GM18498 (cell line): Measurements from ENCODE around the gene PGBD5.

Experiments
- ATAC-seq: cut with Tn5 transposase; IDR thresholded peaks from one replicate; pipeline ENCODE4 v1.9.1; 2021; ENCODE audit warnings: mild to moderate bottlenecking, moderate library complexity; ENCODE audit not compliant: unreplicated experiment

PGBD5 gene

DNA sequence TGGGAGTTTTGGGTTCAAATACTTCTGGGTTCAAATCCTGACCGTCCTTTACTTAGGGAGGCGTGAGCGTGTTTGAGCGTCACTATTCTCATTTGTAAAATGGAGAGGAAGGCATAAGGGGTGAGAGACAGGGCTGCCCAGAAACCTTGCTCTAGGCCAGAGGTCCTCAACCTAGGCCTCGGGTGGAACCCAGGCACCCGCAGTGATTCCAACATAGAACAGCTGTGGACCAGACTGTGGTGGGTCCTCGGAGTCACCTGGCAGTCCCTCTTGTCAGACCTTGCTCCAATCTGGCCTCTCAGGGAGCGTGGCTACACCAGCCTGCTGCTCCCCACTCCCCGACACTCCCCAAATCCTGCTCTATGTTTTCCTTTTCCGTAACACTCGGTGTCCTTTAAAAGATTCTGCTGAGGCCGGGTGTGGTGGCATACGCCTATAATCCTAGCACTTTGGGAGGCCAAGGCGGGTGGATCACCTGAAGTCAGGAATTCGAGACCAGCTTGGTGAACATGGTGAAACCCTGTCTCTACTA, 116.4 kb downstream of the PGBD5 start:
- ATAC-seq, result no peak

DNA sequence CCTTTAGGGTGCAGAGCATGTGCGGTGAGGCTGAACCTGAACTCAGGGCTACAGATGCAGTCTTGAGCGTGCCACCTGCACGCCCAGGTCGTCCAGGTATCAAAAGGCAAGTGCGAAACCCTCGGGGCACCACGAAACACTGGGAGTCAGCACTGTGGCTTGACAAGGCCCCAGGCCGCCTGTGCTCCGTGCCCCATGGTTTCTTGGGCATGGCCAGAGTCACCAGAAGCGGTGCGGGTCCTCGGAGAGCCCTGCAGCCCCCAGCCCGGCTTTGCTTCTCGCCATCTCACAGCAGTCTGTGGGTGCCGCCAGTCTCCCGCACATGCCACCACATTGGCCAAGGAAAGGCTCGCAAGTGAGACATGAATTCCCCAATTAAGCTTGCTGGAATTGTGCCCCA, 117.3 kb downstream of the PGBD5 start:
- ATAC-seq, result no peak

GRCh38 chr1:230308039-230308438, 118.1 kb downstream of the PGBD5 start:
- ATAC-seq, result no peak

- ATAC-seq, result no peak
Measured at GRCh38 chr1:230307213-230307612, 118.9 kb downstream of the PGBD5 start.

DNA sequence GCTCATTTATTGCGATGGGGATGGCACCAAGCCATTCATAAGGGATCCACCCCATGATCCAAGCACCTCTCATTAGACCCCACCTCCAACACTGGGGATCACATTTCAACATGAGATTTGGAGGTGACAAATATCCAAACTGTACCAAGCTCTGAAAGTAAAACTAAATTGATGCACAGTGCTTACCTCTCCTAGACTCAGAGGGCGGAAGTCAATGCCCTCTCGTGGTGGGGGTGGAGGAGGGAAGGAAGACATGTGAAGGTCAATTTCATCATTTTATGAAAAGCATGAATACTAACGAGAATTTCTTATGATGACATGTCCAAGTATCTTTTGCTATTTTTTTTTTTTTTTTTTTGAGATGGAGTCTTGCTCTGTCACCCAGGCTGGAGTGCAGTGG, 120.0 kb downstream of the PGBD5 start:
- peak; percentile 62 for ATAC-seq

- ATAC-seq, result no peak
Measured at GRCh38 chr1:230303822-230304221, 122.3 kb downstream of the PGBD5 start.

- ATAC-seq, result no peak
Measured at GRCh38 chr1:230303069-230303468, 123.1 kb downstream of the PGBD5 start.

GRCh38 chr1:230301822-230302221, 124.3 kb downstream of the PGBD5 start:
- no peak for ATAC-seq

GRCh38 chr1:230301322-230301721, 124.8 kb downstream of the PGBD5 start:
- no peak for ATAC-seq

- ATAC-seq, result no peak
Measured at GRCh38 chr1:230300322-230301301, 125.5 kb downstream of the PGBD5 start.

GRCh38 chr1:230299191-230300006, 126.7 kb downstream of the PGBD5 start:
- ATAC-seq, result no peak

DNA sequence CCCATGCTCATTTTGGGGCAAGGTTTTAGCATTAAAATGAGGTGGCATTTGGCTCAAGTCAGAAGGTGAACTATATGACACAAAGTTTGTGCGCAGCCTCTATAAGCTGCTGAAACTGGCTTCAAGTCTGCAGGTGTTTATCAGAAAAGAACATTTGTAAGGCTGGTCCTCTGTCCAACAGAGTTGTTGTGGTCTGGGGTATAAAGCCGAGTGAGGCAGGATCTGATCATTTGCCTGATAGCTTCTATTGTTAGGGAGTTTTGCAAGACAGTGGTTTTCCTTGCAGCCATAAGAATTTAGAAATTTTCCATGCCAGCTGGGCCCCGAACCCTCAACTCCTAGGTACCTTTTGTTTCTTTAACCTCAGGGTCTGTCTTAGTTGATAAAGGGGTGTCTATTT, 130.8 kb downstream of the PGBD5 start:
- no peak for ATAC-seq

GRCh38 chr1:230293390-230293700, 132.8 kb downstream of the PGBD5 start:
- no peak for ATAC-seq

DNA sequence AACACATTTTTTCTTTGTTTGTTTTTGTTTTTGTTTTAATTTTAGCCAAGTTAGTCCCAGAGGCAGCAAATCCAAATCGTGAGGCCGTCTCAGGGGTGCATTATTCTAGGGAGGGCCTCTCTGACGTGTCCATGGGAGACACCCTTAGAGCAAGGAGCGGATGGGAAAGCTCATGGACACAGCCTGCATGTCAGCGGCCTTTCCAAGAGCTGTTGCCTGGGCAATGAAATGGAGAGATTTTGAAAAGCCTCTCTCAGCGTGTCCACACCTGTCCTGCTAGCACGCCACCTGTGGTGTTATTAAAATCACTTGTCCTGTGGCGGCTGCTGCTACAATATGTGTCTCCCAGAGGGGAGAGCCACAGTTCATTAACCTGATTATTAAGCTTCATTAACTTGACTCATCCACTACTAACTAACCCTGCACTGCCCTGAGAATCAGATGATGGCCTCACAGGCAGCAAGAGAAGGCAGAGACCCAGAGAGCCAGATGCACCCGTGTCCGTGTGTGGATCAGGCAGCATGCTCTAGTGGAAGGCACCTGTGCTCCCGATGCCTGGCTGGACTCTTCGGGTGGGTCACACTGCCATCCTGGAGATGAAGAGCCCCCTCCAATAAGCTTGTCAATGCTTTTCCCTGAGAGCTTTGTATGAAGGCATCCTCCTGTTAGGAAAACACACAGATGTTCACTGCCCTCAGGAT, 133.3 kb downstream of the PGBD5 start:
- ATAC-seq, result no peak

DNA sequence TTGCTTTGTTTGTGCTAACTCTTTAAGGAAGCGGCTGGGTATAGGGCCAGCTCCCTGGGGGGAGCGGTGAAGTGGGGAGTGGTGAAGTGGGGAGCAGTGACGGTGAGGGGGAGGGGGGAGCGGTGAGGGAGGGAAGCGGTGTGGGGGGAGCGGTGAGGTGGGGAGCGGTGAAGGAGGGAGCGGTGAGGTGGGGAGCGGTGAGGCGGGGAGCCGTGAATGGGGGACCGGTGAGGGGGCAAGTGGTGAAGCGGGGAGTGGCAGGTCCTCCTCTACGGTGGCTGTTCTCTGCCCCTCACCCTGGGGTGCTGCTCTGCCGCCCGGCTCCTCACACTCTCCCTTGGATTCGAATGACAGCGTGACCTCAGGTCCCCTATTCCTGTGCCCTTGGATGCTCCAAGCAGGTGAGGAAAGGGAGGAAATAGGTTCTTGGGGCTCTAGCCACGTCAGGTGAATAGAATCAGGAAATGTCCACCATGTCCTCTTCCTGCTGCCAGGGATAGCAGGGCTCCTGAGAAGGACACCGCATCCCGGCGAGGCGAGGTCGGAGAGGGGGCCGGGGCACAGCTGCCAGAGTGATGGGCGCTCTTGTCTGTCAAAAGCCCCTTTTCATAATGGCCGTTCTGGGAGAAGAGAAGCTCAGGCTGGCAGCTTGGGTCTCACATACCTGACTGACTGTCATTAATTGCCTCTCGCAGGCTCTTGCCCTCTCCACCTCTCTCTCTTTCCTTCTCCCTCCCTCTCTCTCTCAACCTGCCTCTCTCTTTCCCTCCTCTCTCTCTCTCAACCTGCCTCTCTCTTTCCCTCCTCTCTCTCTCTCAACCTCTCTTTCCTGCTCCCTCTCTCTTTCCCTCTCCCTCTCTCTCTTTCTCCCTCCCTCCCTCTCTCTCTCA, 134.2 kb downstream of the PGBD5 start:
- no peak for ATAC-seq

DNA sequence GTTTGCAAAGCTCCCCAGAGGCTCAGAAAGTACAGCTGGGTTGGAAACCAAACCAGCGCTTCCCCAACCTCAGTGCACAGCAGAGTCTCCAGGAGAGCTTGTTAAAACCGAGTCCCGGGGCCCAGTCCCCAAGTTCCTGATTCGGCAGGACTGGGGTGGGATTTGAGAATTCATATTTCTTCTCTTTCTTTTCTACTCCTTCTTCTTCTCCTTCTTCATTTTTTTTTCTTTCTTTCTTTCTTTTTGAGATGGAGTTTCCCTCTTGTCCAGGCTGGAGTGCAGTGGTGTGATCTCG, 136.8 kb downstream of the PGBD5 start:
- ATAC-seq, result no peak

GRCh38 chr1:230288641-230289349, 137.3 kb downstream of the PGBD5 start:
- ATAC-seq, result no peak

- ATAC-seq, result no peak
Measured at GRCh38 chr1:230287674-230288315, 138.3 kb downstream of the PGBD5 start.

GRCh38 chr1:230286890-230287269, 139.3 kb downstream of the PGBD5 start:
- no peak for ATAC-seq
